Measurements from ENCODE around the gene TPM1.
"Not testable (repeated sequence)": the region's sequence is repeated elsewhere in the genome, so short reads cannot be mapped to it uniquely, and the experiment has no call there.

TPM1 gene

DNA sequence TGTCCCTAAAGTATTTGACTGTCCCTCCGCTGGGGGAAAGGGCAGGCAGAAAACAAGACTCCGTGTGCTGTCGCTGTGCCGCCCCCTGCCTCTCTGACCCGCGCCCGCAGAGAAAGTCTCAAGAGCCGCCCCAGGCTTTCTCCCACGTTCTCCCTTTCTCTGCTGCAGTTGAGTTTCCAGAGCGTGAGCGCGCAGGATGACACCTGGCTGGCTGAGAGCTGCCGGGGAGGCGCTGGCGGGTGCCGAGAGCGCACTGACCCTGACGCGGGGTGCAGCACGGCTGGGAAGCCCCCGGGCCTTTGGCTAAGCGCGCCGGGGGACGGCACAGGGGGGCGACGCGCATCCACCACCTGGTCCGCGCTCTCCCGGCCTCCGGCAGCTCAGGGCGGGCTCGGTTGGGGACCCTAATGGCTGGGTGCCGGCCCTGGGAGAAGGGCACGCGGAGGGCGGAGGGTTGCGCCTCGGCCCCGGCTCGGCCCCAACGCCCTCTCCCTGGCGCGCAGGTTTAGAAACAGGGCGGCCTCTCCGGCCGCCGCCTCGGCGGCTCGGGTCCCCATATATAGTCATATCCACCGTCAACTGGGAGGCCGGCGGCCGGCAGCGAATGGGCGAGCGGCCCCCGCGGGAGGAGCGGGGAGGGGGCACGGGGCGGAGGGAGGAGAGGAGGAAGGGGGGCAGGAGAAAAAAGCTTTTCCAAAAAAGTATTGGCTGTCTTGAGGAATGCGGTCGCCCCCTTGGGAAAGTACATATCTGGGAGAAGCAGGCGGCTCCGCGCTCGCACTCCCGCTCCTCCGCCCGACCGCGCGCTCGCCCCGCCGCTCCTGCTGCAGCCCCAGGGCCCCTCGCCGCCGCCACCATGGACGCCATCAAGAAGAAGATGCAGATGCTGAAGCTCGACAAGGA, at the start of gene TPM1:
Gene TPM1 (plus strand): TSS at position 774 of the 903 bp plus-strand sequence. CDS start 83 bp downstream, at position 857.
- in situ Hi-C loops (cut with MboI; ENCODE audit: low sequenced_read_pairs) = no loop called here

DNA sequence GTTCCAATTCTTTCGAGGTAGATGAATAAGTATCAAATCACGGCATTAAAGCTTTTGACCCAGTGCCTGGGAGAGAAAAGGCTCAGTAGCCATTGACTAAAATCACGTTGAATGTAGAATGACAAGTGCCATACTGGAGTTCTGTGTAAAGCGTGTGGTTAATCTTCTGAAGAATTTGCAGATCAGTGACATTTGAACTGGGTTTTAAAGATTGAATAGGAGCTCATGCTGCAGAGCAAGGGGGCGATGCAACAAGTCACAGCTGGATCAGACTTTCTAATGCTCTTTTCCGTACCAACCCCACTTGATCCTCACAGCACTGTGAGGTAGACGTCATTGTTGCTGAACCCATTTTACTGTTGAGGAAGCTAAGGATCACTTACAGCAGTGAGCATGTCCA, 49.5 kb upstream of the TPM1 start:
- in situ Hi-C loops (cut with MboI; ENCODE audit: low sequenced_read_pairs) = no loop called here

DNA sequence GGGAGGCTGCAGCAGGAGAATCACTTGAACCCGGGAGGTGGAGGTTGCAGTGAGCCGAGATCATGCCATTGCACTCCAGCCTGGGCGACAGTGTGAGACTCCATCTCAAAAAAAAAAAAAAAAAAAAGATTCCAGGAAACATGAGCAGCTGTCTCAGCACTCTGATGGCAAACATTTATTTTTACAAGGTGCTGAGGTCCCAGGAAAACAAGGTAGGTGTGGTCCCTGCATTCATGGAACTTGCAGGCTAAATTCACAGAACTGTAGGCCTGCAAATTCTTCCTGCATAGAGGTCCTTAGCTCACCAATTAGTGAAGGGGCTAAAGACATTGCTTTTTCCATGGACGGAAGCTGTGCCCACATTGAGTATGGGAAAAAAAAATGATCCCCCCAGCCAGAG, 48.9 kb upstream of the TPM1 start:
- in situ Hi-C loops (cut with MboI; ENCODE audit: low sequenced_read_pairs) = not testable (repeated sequence)

DNA sequence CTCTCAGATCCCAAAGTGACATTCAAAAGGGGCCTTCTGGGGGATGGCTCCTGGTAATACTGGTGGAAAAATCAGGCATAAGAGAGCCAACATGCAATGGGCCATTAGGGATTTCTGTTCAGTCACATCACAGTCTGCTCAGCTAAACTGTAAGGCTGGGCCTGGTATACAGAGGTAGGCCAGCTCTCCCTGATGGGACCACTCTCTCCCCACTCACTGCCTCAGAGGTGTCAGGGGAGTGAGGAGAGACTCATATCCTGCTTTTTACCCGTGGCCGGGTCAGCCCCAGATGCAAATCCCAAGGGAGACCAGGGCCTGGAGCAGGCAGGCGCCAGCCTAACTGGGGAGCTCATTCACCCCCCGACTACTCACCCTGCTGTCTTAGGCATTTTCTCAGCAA, 48.1 kb upstream of the TPM1 start:
- in situ Hi-C loops (cut with MboI; ENCODE audit: low sequenced_read_pairs) = no loop called here

DNA sequence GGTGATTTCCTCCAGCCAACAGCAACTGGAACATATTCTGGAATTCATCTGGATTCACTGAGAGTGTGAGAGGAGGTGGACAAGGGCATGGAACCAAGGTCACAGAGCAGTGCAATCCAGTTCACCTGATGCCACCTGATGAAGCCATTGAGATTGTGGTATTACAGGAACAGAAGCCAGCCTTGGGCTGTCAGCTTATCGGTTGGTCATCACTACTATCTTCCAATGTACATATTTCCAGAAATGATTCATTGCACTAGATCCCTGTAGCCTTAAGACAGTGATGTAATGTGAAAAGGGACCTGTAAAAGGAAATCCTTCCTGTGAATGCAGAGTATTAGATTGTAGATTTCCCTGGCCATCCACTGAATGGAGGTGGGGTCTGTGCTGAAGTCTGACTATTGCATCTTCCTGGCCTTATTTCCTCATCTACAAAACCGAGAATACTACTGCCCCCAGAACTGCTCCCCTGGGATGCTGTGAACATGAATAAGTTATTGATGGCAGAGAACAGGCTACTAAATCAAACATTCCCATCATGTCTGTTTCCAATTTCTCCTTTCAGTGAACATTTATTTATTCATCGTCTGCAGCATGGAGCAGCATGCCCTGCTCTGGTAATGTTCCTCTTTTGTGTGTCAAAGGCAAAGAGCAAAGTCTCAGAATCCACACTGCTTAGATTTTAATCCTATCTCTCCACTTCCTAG, 47.4 kb upstream of the TPM1 start:
- in situ Hi-C loops (cut with MboI; ENCODE audit: low sequenced_read_pairs) = no loop called here

DNA sequence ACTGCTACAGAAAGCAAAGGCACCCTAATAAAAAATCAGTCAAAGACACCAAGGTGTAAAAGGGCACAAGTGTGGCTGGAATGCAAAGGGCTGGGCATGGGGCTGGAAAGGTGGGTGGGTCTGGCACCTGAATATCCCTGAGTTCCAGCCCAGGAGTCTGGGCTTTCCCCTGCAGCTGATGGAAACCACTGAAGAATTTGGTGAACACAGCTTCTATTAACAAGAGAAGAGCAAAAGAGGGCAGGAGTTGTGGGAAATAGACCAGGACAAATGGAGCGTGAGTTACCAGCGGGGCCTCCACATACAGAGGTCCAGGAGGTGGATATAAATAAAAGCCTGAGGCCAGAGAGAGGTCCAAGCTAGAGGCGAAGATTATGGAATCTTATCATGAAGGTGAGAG, 45.1 kb upstream of the TPM1 start:
- in situ Hi-C loops (cut with MboI; ENCODE audit: low sequenced_read_pairs) = no loop called here

DNA sequence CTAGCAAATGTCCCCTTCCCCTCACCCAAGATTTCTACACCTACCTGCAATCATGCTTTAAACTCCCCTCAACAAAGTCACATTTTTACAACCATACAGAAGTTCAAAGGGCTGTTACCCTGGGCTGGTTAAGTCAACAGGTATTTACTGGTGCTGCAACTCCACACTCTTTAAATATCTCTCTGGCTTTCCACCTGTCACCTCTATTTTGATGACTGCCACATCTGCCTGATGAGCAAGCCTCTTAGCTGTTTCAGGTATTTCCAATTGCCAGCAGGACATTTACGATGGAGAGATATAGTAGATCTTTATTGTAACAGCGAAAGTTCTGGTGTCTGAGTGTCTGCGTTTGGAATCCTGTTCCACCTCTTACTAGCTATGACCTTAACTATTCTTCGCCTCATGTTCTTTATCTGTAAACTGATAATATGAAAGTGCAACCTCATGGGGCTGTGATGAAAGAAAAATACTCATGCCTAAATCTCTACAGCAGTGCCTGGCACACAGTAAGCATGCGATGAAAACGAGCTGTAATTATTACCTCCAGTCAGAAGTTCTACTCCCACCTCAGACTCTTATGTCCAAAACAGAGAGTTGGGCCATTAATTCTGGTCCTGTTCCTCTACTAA, 44.2 kb upstream of the TPM1 start:
- in situ Hi-C loops (cut with MboI; ENCODE audit: low sequenced_read_pairs) = no loop called here

DNA sequence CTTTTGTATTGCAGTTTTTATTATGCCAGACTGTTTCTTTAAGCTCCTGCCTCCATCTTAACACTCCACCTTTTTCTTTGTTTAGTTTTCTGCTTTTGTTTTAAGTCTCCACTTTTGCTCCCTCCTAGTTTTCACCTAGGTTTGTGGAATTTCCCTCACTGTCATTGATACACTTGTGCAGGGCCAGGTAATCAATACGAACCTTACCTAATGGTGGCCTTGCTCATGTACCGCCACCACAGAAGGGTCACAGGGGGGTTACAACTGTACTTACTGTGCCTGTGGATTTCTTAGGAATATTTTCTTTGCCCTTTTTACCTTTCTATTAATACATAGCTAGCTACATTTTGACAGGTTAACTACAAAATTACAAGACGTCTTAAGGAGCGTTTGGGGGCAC, 43.4 kb upstream of the TPM1 start:
- in situ Hi-C loops (cut with MboI; ENCODE audit: low sequenced_read_pairs) = no loop called here

DNA sequence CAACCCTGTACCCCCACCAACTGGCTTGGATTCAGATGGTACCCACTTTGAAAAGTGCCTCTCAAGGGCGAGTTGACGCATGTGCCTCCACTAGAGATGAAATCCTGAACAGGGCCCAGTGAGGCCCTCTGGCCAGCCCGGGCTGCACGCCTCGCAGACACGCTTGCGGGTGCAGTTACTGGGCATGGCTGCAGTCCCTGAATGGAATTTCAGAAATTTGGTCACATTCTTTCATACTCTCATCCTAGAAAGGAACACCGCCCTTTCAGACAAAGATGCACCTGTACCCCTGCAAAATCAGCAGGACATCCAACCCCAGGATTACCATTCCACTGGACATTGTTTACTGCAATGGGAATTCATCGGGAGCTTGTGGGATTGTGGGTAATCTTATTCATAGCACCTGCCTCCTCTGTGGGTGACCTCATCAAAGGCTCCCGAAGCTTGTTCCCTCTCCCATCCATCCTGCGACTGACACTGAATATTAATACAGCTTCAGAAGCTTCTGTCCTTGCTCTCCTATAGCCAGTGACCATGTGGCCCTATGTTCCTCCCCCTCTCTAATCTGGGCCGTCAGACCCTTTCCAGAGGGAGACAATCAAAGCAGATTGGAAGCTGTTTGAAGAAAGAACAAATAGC, 42.5 kb upstream of the TPM1 start:
- in situ Hi-C loops (cut with MboI; ENCODE audit: low sequenced_read_pairs) = no loop called here

DNA sequence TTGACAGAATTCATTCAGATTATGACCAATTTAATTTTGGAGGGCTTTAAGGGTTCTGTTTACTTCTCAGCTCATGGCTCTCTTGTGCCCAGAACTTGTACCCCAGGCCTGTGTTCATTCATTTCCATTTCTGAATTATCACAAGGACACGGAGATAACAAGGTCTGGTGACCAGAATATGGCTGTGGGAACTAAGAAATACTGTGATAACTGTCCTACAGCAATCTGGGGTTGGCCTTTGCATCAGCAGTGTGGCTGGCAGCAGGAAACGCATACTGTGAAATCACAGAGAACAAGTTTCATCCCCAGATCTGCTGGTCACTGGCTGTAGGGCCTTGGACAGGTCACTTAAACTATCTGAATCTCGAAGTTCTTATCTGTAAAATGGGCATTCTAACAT, 41.8 kb upstream of the TPM1 start:
- in situ Hi-C loops (cut with MboI; ENCODE audit: low sequenced_read_pairs) = no loop called here

DNA sequence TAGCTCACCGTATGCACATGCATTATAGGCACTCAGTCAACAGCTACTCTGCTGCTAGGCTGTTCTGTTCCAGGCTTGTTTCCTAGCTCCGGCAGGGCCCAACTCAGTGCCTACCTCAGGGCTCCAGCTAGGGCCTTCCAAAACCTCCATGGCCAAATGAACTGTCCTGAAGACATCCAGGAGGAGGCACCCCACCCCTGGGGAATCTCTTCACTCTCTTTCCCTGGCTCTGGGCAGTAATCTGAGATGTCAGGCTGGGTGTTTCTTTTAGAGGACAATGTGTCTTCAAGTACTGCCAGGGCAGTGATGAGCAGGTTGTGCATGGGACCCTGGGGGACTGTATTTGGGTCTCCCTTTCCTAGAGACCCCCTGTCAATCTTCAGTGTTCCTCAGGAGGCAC, 38.3 kb upstream of the TPM1 start:
- in situ Hi-C loops (cut with MboI; ENCODE audit: low sequenced_read_pairs) = no loop called here

DNA sequence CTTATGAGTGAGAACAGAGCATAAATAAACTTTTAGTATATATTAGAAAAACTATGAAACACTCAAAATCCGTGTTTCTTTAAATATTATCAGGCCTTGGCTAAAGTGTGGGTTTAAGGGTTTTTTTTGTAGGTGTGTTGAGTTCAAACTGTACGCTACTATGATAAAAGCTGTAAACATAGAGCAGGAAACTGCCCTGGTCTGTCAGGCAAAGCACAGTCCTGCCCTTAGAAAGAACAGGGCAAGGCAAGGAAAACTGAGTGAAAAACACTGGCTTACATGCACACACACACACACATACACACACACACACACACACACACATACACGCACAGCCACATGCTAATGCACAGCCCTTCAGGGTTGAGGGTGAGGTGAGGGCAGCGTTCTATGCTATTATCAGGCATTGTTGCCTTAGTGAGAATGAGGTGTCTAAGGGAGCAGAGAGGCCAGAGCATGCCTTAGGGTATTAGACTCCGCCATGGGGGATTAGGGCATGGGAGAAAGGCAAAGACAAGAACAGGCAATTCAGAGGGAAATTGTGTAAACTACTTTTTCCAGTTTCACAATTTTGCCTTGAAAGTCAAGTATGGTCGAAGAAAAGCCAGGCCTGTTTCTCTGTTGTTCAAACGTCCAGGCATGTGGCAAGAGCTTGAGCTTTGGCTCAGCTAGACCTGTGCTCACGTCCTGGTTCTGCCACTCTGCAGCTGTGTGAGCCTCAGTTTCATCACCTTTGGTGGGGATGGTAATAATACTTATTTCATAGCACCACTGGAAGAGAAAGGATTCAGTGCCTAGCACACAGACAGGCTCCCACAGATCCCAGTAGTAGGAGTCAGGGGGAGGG, 36.3 kb upstream of the TPM1 start:
- in situ Hi-C loops (cut with MboI; ENCODE audit: low sequenced_read_pairs) = no loop called here

DNA sequence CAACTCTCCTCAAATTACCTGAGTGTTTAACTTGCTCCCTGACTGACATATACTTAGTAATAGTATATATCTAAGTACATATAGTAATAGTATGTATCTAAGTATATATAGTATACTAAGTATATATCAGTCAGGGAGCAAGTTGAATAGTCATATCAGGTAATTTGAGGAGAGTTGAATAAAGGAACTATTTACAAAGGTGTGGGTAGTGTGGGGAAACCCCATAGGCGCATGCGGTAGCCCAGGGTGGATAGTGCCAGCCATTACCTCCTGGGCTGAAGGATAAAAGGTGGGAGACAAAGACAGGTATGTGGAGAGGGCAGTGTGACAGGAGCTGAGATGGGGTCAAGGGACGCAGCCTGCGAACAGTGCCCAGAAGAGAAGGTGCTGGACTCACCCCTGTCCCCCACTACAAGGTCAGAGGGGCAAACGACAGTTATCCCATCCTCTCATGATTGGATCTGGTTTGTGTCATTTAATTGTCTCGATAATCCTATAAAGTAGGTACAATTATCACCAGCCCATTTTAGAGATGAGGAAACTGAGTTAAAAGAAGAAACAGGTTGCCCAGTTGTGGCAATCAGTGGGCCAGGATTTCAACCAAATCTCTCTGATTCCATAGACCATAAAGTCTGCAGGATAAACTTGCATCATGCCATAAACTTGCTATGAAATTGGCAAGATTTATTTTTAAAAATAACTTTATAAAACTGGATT, 34.1 kb upstream of the TPM1 start:
- in situ Hi-C loops (cut with MboI; ENCODE audit: low sequenced_read_pairs) = no loop called here

DNA sequence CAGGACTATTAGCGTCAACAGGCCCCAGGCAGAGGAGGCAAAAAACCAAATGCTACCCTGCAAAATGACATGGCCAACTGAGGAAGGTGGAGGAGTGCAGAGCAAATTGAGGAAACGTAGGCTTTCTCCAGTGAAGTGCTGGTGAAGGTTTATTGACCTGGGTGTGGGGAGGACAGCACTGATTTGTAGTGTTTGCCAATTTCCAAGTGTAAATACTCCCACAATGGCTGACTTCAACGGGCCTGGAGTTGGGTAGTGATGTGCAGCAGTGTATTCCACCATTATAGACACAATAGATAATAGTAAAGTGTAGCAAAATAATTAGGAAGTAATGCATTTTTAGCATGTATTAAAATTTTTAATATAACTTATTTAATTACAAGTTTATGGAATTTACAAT, 32.2 kb upstream of the TPM1 start:
- in situ Hi-C loops (cut with MboI; ENCODE audit: low sequenced_read_pairs) = no loop called here

DNA sequence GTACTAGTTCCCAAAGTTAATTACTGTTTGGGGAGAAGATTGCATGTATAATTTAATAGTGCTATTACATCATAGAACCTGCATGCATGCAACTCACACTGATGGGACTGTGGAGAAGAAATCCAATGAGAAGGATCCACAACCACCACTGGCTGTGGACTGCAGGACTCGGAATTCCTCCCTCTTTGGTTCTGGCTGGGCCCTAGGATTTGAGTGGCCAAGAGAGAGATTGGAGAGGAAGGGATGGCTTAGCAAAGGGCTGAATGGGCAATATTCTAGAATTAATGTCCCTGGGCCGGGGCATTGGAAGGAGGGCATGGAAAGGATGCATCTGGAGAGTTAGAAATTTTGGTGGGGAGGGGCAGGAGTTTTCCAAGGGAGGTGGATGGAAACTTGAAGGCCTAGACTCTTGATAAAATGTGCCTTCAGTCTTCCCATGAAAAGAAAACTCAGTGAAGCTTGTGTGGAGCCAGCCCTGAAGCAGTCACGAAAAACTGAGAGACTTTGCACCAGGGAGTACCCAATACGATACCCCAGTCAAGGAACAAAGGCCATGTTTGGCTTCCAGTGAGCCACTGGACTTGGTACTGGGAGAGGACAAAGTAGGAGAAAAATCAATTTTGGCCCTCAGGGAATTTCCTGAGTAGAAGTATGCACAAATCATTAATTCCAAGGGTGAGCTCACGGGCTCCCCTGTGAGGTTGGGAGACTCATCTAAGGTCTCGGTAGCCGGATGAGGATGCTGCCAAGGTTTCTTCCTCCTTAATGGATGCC, 31.4 kb upstream of the TPM1 start:
- in situ Hi-C loops (cut with MboI; ENCODE audit: low sequenced_read_pairs) = no loop called here

DNA sequence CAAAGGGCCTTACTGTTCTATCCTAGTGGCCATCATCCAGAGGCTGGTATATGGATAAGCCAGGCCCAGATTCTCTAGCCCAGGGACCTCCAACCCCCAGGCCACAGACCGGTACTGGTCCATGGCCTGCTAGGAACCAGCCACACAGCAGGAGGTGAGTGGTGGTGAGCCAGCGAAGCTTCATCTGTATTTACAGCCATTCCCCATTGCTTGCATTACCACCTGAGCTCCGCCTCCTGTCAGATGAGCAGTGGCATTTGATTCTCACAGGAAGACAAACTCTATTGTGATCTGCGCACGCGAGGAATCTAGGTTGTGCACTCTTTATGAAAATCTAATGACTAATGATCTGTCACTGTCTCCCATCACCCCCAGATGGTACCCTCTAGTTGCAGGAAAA, 30.1 kb upstream of the TPM1 start:
- in situ Hi-C loops (cut with MboI; ENCODE audit: low sequenced_read_pairs) = no loop called here

DNA sequence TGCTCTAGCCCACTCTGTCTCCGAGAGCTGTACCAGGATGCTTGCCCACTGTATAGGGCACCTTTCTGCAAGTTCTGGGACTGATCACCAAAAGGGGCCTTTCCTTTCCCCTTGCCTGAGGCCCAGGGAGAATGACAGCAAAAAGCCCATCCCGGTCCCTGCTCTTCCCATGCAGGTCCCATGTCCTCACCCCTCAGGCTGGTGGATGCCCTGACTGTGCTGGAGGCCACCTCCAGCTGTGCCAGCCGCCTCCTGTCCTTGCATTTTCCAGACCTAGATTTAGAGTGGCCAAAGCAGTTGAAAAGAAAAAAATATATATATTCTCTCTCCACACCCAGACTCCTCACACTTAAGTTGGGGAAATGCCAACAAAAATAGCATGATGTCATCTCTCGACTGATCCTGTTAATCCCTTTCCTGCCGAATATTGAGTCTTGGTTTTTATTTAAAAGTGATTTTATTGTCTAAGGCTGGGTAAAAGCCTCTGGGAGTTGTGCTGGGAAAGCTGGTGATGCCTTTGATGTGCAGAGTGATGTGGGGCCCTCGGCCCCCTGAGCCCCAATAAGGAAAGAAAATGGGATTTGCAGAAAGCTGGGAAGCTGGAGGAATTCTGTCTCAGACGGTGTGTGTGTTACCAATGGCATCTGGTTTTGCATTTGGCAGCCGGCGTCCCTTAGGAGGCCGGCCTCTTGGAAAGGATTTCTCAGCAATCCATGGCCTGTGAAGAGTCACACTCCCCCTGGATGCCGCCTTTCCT, 29.3 kb upstream of the TPM1 start:
- in situ Hi-C loops (cut with MboI; ENCODE audit: low sequenced_read_pairs) = no loop called here

DNA sequence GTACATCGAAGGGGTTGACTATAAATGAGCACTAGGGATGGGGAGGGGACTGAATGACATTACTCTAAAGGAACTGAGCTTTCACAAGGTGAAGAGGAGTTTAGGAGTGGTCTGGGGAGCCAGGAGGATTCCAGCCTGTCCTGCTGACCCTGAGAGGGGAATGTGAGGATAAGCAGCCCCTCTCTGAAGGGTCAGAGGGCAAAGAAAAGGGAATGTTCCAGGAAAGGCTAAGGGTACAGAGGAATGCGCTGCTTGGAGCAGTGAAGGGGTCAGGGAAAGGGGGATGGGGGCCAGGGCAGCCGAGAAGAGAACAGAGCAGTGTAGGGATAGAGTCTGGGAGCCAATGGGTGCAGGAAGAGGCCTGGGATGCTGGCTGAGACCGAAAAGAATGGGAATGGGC, 28.0 kb upstream of the TPM1 start:
- in situ Hi-C loops (cut with MboI; ENCODE audit: low sequenced_read_pairs) = no loop called here
